Measurements from ENCODE around the gene RTN4R.

DNA sequence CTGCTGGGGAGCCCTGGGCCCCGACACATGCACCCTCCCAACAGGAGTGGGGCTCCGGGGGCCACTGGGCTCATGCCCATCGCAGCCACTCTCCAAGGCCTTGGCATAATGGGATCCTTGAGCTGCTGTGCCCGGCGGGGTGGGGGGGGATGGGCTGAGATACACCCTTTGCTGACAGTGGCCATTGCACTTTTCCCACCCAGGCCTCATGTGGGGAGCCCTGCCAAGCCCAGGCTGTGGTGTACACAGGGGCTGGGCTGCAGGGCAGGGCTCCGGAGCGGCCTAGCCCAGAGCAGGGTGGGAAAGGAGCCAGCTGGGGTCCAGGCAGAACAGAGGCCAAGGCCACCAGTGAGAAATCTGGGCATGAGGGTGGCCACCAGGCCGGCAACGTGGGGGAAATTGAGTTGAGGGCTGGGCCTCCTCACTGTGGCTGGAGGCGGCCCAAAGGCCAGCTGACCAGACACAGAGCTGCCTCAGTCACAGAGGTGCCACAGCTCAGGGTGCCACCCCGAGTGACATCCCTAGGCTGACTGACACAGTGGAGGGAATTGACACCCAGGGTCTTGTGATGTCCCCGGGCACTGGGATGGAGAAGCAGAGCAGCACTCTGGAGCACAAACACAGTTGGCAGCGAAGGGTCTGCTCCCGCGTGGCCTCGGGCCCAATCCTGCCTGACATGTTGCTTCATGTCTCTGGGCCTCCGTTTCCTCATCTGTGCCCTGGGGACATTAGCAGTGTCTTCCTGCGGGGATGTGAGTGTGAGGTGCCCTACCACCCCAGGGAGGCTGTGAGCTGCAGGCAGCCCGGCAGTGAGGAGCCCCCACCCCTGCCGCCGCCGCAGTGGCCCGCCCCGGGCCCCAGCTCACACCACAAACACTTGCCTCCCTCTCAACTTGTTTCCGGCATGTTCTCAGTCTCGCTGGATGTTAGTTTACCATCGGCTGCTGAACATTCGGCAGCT lies 30.4 kb downstream of the RTN4R start:
- TF ChIP-seq POLR2A (IDR thresholded peaks at IDR 0.05; ENCODE audit: low read depth, low read length) (no peak), CTCF (conservative IDR thresholded peaks at IDR 0.05; ENCODE audit: low read depth, low read length) (no peak), MXI1 (IDR thresholded peaks at IDR 0.05; ENCODE audit: borderline replicate concordance, low read depth, low read length) (no peak), RAD21 (IDR thresholded peaks at IDR 0.05; ENCODE audit: low read length) (no peak), SMC3 (IDR thresholded peaks at IDR 0.05; ENCODE audit: low read depth, low read length) (no peak), MAZ (IDR thresholded peaks at IDR 0.05; ENCODE audit: borderline replicate concordance, low read depth, low read length) (no peak)

Data from IMR-90 (cell line).